HEK293 (cell line): Measurements from ENCODE around the gene FAM120C.

Experiments
- EGR2 ChIP-seq: fragments of 450-650 bp; formaldehyde crosslinking; IDR thresholded peaks from 2 replicates; pipeline ENCODE4 v1.5.1; 2016; ENCODE audit warnings: low read depth, missing biosample characterization, missing genetic modification characterization
- ELK4 ChIP-seq: IDR thresholded peaks from 2 replicates; pipeline ENCODE4 v1.6.1; 2011; ENCODE audit warnings: mild to moderate bottlenecking, low read depth, low read length, borderline replicate concordance
- HOXC10 ChIP-seq: sonication (generic); formaldehyde crosslinking; IDR thresholded peaks from 2 replicates; pipeline ENCODE4 v1.8.1; 2023; ENCODE audit warnings: mild to moderate bottlenecking, missing genetic modification reagents
- MYNN ChIP-seq: fragments of 450-650 bp; formaldehyde crosslinking; IDR thresholded peaks from 2 replicates; pipeline ENCODE4 v1.5.1; 2016; ENCODE audit warnings: missing biosample characterization, missing genetic modification characterization, borderline replicate concordance
- PBX3 ChIP-seq: sonication (generic); formaldehyde crosslinking; IDR thresholded peaks from 2 replicates; pipeline ENCODE4 v1.8.1; 2022; ENCODE audit warnings: mild to moderate bottlenecking, moderate library complexity, missing genetic modification reagents
- PRDM1 ChIP-seq: fragments of 450-650 bp; formaldehyde crosslinking; IDR thresholded peaks from 2 replicates; pipeline ENCODE4; 2016; ENCODE audit warnings: missing biosample characterization, missing genetic modification characterization
- SALL2 ChIP-seq: fragments of 450-650 bp; formaldehyde crosslinking; IDR thresholded peaks from 2 replicates; pipeline ENCODE4 v1.5.0; 2017; ENCODE audit warnings: missing biosample characterization, mild to moderate bottlenecking, missing genetic modification characterization, borderline replicate concordance
- SP2 ChIP-seq: fragments of 450-650 bp; formaldehyde crosslinking; IDR thresholded peaks from 2 replicates; pipeline ENCODE4 v1.5.1; 2016; ENCODE audit warnings: missing biosample characterization, missing genetic modification characterization
- SP3 ChIP-seq: fragments of 450-650 bp; formaldehyde crosslinking; IDR thresholded peaks from 2 replicates; pipeline ENCODE4 v1.5.1; 2016; ENCODE audit warnings: missing biosample characterization, missing genetic modification characterization
- TRIM28 ChIP-seq: IDR thresholded peaks from 2 replicates; pipeline ENCODE4 v1.6.1; 2011; ENCODE audit warnings: low read length, control low read depth, borderline replicate concordance
- ZBTB10 ChIP-seq: fragments of 450-650 bp; formaldehyde crosslinking; IDR thresholded peaks from 2 replicates; pipeline ENCODE4 v1.5.1; 2016; ENCODE audit warnings: missing biosample characterization, missing genetic modification characterization
- ZIC2 ChIP-seq: fragments of 450-650 bp; formaldehyde crosslinking; IDR thresholded peaks from 2 replicates; pipeline ENCODE4 v1.5.1; 2016; ENCODE audit warnings: missing biosample characterization, missing genetic modification characterization
- ZNF112 ChIP-seq: fragments of 450-650 bp; formaldehyde crosslinking; IDR thresholded peaks from 2 replicates; pipeline ENCODE4 v1.5.0; 2017; ENCODE audit warnings: missing biosample characterization, missing genetic modification characterization
- ZNF114 ChIP-seq: fragments of 450-650 bp; formaldehyde crosslinking; IDR thresholded peaks from 2 replicates; pipeline ENCODE4 v1.5.0; 2017; ENCODE audit warnings: missing biosample characterization, missing genetic modification characterization
- ZNF121 ChIP-seq: fragments of 450-650 bp; formaldehyde crosslinking; IDR thresholded peaks from 2 replicates; pipeline ENCODE4 v1.5.1; 2016; ENCODE audit warnings: missing biosample characterization, missing genetic modification characterization
- ZNF19 ChIP-seq: fragments of 450-650 bp; formaldehyde crosslinking; IDR thresholded peaks from 2 replicates; pipeline ENCODE4; 2016; ENCODE audit warnings: missing biosample characterization, missing genetic modification characterization, low read depth
- ZNF26 ChIP-seq: fragments of 450-650 bp; formaldehyde crosslinking; IDR thresholded peaks from 2 replicates; pipeline ENCODE4 v1.5.1; 2016; ENCODE audit warnings: missing biosample characterization, missing genetic modification characterization
- ZNF280D ChIP-seq: fragments of 450-650 bp; formaldehyde crosslinking; IDR thresholded peaks from 2 replicates; pipeline ENCODE4 v1.5.1; 2016; ENCODE audit warnings: missing biosample characterization, missing genetic modification characterization
- ZNF341 ChIP-seq: fragments of 450-650 bp; formaldehyde crosslinking; IDR thresholded peaks from 2 replicates; pipeline ENCODE4; 2016; ENCODE audit warnings: low read depth, missing biosample characterization, missing genetic modification characterization
- ZNF350 ChIP-seq: fragments of 450-650 bp; formaldehyde crosslinking; IDR thresholded peaks from 2 replicates; pipeline ENCODE4 v1.5.0; 2017; ENCODE audit warnings: missing biosample characterization, mild to moderate bottlenecking, missing genetic modification characterization
- ZNF416 ChIP-seq: fragments of 450-650 bp; formaldehyde crosslinking; IDR thresholded peaks from 2 replicates; pipeline ENCODE4 v1.5.1; 2016; ENCODE audit warnings: missing biosample characterization, missing genetic modification characterization
- ZNF449 ChIP-seq: fragments of 450-650 bp; formaldehyde crosslinking; IDR thresholded peaks from 2 replicates; pipeline ENCODE4 v1.5.1; 2017; ENCODE audit warnings: missing biosample characterization, mild to moderate bottlenecking, missing genetic modification characterization, moderate library complexity
- ZNF558 ChIP-seq: fragments of 450-650 bp; formaldehyde crosslinking; IDR thresholded peaks from 2 replicates; pipeline ENCODE4 v1.5.1; 2016; ENCODE audit warnings: missing biosample characterization, missing genetic modification characterization
- ZNF624 ChIP-seq: fragments of 450-650 bp; formaldehyde crosslinking; IDR thresholded peaks from 2 replicates; pipeline ENCODE4 v1.5.1; 2017; ENCODE audit warnings: missing biosample characterization, missing genetic modification characterization
- ZNF645 ChIP-seq: fragments of 450-650 bp; formaldehyde crosslinking; IDR thresholded peaks from 2 replicates; pipeline ENCODE4; 2016; ENCODE audit warnings: missing biosample characterization, missing genetic modification characterization
- ZSCAN4 ChIP-seq: fragments of 450-650 bp; formaldehyde crosslinking; IDR thresholded peaks from 2 replicates; pipeline ENCODE4 v1.5.1; 2017; ENCODE audit warnings: missing biosample characterization, missing genetic modification characterization

FAM120C gene

GRCh38 chrX:54182864-54183613 lies at the start of gene FAM120C (continued):
- TF ChIP-seq SALL2 (tag by site-specific recombination) (no peak), ZNF19 (tag by site-specific recombination) (no peak), ZNF280D (tag by site-specific recombination) (no peak), ZBTB10 (tag by site-specific recombination) (no peak), PRDM1 (no peak), ZNF624 (tag by site-specific recombination) (no peak), ZNF26 (tag by site-specific recombination) (no peak), ZNF645 (tag by site-specific recombination) (no peak), ZSCAN4 (tag by site-specific recombination) (no peak), MYNN (tag by site-specific recombination) (no peak), EGR2 (peak; percentile 44), PBX3 (CRISPR knock-in tag) (no peak), ZNF449 (no peak), HOXC10 (no peak), ELK4 (no peak), ZNF416 (tag by site-specific recombination) (no peak), ZNF341 (tag by site-specific recombination) (no peak), ZNF350 (tag by site-specific recombination) (no peak), TRIM28 (no peak), ZNF121 (tag by site-specific recombination) (no peak), ZNF114 (tag by site-specific recombination) (no peak), ZNF112 (tag by site-specific recombination) (no peak), ZNF558 (tag by site-specific recombination) (no peak), ZIC2 (tag by site-specific recombination) (peak; percentile 55), SP3 (tag by site-specific recombination) (peak; percentile 80), SP2 (tag by site-specific recombination) (peak; percentile 78)
